Astrocyte (in vitro differentiated cells and primary cell): ENCODE data around the gene DISC1. TPM values are rescaled to one million over a fixed set of nuclear protein-coding genes. Genes with fewer than 3 reads are reported as not detected.
"Not testable (repeated sequence)": the region's sequence is repeated elsewhere in the genome, so short reads cannot be mapped to it uniquely, and the experiment has no call there.

Source experiments
- DNase-seq: peaks from one replicate; pipeline ENCODE4 v3.0.0-alpha.2; 2010; ENCODE audit warnings: low read depth
- FAIRE-seq: peaks from 2 replicates; lab custom pipeline; 2011; peaks lifted over from hg19 to GRCh38; lab: Jason Lieb, UNC
- H2AFZ ChIP-seq: 2 replicates; pipeline ENCODE4 v1.6.0; 2012; ENCODE audit warnings: low read depth, low read length, inconsistent platforms
- H3K27ac ChIP-seq: 2 replicates; pipeline ENCODE4 v1.5.1; 2011; ENCODE audit warnings: low read depth, low read length, inconsistent platforms
- H3K27me3 ChIP-seq: 2 replicates; pipeline ENCODE4 v1.6.0; 2011; ENCODE audit warnings: low read length, inconsistent platforms; ENCODE audit not compliant: insufficient read depth
- H3K36me3 ChIP-seq: 2 replicates; pipeline ENCODE4 v1.5.1; 2011; ENCODE audit warnings: low read length, inconsistent platforms; ENCODE audit not compliant: insufficient read depth
- H3K4me1 ChIP-seq: 2 replicates; pipeline ENCODE4 v1.5.1; 2011; ENCODE audit warnings: low read length, inconsistent platforms; ENCODE audit not compliant: insufficient read depth
- H3K4me2 ChIP-seq: 2 replicates; pipeline ENCODE4 v1.6.0; 2012; ENCODE audit warnings: low read length, inconsistent platforms
- H3K4me3 ChIP-seq: 2 replicates; pipeline ENCODE4 v1.5.1; 2011; ENCODE audit warnings: low read depth, mild to moderate bottlenecking, low read length, inconsistent platforms; ENCODE audit not compliant: insufficient read depth
- H3K79me2 ChIP-seq: 2 replicates; pipeline ENCODE4 v1.6.0; 2012; ENCODE audit warnings: mild to moderate bottlenecking, low read length, inconsistent platforms; ENCODE audit not compliant: insufficient read depth
- H3K9ac ChIP-seq: 2 replicates; pipeline ENCODE4 v1.6.0; 2012; ENCODE audit warnings: mild to moderate bottlenecking, low read length, inconsistent platforms
- H3K9me3 ChIP-seq: 2 replicates; pipeline ENCODE4 v1.5.1; 2012; ENCODE audit warnings: low read depth, mild to moderate bottlenecking, low read length, inconsistent platforms; ENCODE audit not compliant: insufficient read depth
- H4K20me1 ChIP-seq: 2 replicates; pipeline ENCODE4 v1.6.0; 2012; ENCODE audit warnings: low read length, inconsistent platforms; ENCODE audit not compliant: insufficient read depth
- H3K27ac Mint-ChIP-seq: one replicate; pipeline ENCODE4 v1.8.0; 2021; ENCODE audit warnings: mild to moderate bottlenecking, mixed read lengths; ENCODE audit not compliant: unreplicated experiment
- H3K27me3 Mint-ChIP-seq: one replicate; pipeline ENCODE4 v1.8.0; 2021; ENCODE audit warnings: low read depth, mixed read lengths; ENCODE audit not compliant: unreplicated experiment
- H3K36me3 Mint-ChIP-seq: one replicate; pipeline ENCODE4 v1.8.0; 2021; ENCODE audit warnings: low read depth, mixed read lengths; ENCODE audit not compliant: unreplicated experiment
- H3K4me1 Mint-ChIP-seq: one replicate; pipeline ENCODE4 v1.8.0; 2021; ENCODE audit warnings: low read depth, mixed read lengths; ENCODE audit not compliant: unreplicated experiment
- H3K4me3 Mint-ChIP-seq: one replicate; pipeline ENCODE4 v1.8.0; 2021; ENCODE audit warnings: mild to moderate bottlenecking, moderate library complexity, mixed read lengths; ENCODE audit not compliant: unreplicated experiment
- H3K9me3 Mint-ChIP-seq: one replicate; pipeline ENCODE4 v1.8.0; 2021; ENCODE audit warnings: mild to moderate bottlenecking, mixed read lengths; ENCODE audit not compliant: unreplicated experiment
- CTCF ChIP-seq: IDR thresholded peaks from 2 replicates; pipeline ENCODE4 v1.5.1; 2011; ENCODE audit warnings: low read depth, mild to moderate bottlenecking, inconsistent platforms, low read length, moderate library complexity; ENCODE audit not compliant: insufficient read depth
- EZH2 ChIP-seq: IDR thresholded peaks from 2 replicates; pipeline ENCODE4 v1.6.1; 2012; ENCODE audit warnings: mild to moderate bottlenecking, low read length, inconsistent platforms; ENCODE audit not compliant: insufficient read depth
- total RNA-seq: library from RNA; stranded (reverse); gene quantifications from 2 replicates; pipeline ENCODE4 v1.2.1, GENCODE V29; 2021

The DISC1 gene
- total RNA-seq, 1 donor from 2014 or later = 9.1 TPM

DNA sequence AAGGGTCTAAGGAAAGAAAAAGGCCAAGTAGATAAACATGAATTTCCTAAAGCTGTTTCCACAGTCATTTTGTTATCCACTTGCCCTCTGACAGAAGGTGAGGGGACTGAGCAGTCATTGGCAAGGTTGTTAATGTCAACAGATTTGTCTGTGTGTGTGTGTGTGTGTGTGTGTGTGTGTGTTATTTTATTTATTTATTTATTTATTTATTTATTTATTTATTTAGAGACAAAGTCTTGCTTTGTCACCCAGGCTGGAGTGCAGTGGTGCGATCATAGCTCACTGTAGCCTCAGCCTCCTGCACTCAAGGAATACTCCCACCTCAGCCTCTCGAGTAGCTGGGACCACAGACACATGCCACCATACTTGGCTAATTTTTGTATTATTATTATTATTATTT is 158.5 kb downstream of the DISC1 start:
- not testable (repeated sequence) for H3K27me3 ChIP-seq, H3K9me3 ChIP-seq, H3K79me2 ChIP-seq, H3K9ac ChIP-seq, H3K4me1 ChIP-seq, H3K36me3 Mint-ChIP-seq, H4K20me1 ChIP-seq, H2AFZ ChIP-seq, H3K36me3 ChIP-seq, H3K4me3 Mint-ChIP-seq, H3K27me3 Mint-ChIP-seq, H3K9me3 Mint-ChIP-seq, FAIRE-seq, H3K4me1 Mint-ChIP-seq, H3K4me3 ChIP-seq, DNase-seq, H3K4me2 ChIP-seq, H3K27ac Mint-ChIP-seq, H3K27ac ChIP-seq

DNA sequence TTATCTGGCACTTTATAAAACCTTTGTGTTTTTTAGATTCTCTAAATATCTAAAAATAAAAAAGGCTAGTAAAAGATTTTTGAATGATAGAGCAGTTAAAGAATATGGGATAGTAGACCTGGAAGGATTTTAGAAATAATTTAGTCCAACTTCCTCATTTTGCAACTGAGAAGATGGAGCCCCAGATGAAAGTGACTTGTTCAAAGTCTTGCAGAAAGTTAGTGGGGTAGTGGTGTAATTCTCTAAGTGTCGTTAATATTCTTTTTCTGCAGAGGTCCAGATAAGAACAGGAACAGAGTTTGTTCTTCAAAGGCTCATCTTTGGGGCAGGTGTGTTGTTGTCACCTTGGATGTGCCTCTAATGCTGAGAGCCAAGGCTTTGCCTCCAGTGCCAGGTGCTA is 159.5 kb downstream of the DISC1 start:
- peaks cover 3% of the 10 kb centered on the region for H3K36me3 Mint-ChIP-seq
- H3K4me1 ChIP-seq = no peaks in the 10 kb centered on the region
- no peak for FAIRE-seq
- no peak overlapping the region for H3K27ac Mint-ChIP-seq
- H3K27me3 ChIP-seq = no peaks in the 10 kb centered on the region
- DNase-seq = no peak
- H3K4me1 Mint-ChIP-seq = no peaks in the 10 kb centered on the region
- no peaks in the 10 kb centered on the region for H3K9me3 ChIP-seq
- H3K9me3 Mint-ChIP-seq = no peaks in the 10 kb centered on the region
- TF ChIP-seq EZH2 (no peak), CTCF (no peak)
- no peak overlapping the region for H3K4me3 ChIP-seq
- no peak overlapping the region for H3K9ac ChIP-seq
- H3K27me3 Mint-ChIP-seq = no peaks in the 10 kb centered on the region
- no peaks in the 10 kb centered on the region for H4K20me1 ChIP-seq
- no peak overlapping the region for H2AFZ ChIP-seq
- no peaks in the 10 kb centered on the region for H3K36me3 ChIP-seq
- no peak overlapping the region for H3K4me3 Mint-ChIP-seq
- H3K27ac ChIP-seq = no peak overlapping the region
- no peaks in the 10 kb centered on the region for H3K79me2 ChIP-seq
- H3K4me2 ChIP-seq = no peak overlapping the region

GRCh38 chr1:231792634-231793033 is 166.0 kb downstream of the DISC1 start:
- no peaks in the 10 kb centered on the region for H4K20me1 ChIP-seq
- Mint-ChIP-seq H3K27ac (no peak overlapping the region), H3K27me3 (no peaks in the 10 kb centered on the region), H3K9me3 (peaks cover 2% of the 10 kb centered on the region), H3K4me1 (peaks cover 4% of the 10 kb centered on the region), H3K4me3 (no peak overlapping the region), H3K36me3 (peaks cover 14% of the 10 kb centered on the region)
- no peak overlapping the region for H3K4me3 ChIP-seq
- H2AFZ ChIP-seq = no peak overlapping the region
- no peak overlapping the region for H3K27ac ChIP-seq
- no peaks in the 10 kb centered on the region for H3K27me3 ChIP-seq
- H3K4me1 ChIP-seq = no peaks in the 10 kb centered on the region
- FAIRE-seq = no peak
- H3K36me3 ChIP-seq = no peaks in the 10 kb centered on the region
- DNase-seq = no peak
- no peak overlapping the region for H3K9ac ChIP-seq
- TF ChIP-seq EZH2 = no peak
- TF ChIP-seq CTCF = no peak
- no peaks in the 10 kb centered on the region for H3K79me2 ChIP-seq
- no peak overlapping the region for H3K4me2 ChIP-seq
- H3K9me3 ChIP-seq = no peaks in the 10 kb centered on the region
